ENCODE data around the gene PLAAT2. TPM values are rescaled to one million over a fixed set of nuclear protein-coding genes. Genes with fewer than 3 reads are reported as not detected.
"Not testable (repeated sequence)": the region's sequence is repeated elsewhere in the genome, so short reads cannot be mapped to it uniquely, and the experiment has no call there.

PLAAT2 gene
- total RNA-seq, 4 donors from 2014 or later, result 0.47 TPM; not detected in 3

DNA sequence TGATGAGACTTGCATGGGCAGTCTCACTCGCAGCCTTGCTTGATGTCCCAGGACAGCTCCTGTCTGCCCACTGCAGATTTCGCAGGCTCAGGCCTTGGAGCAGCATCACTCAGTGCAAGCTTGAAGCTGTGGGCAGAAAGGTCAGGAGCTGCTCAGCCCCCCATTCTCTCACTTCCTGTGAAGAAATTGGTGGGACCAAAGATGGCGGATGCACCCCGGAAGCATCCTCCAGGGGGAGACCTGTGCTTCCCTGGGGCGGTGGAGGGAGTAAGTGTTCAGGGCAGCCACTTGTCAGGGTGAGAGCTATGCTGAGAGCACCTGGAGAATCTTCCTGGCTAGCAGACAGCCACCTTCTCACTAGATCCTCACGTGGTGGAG, 11.3 kb downstream of the PLAAT2 start:
- H3K27ac ChIP-seq, result no peak overlapping the region
- H3K4me1 ChIP-seq, result peaks cover 0 to 16% (median 0%) of the 10 kb centered on the region in 3 donors
- intact Hi-C loops (cut with DNase I), result no loop called here
- no peak for DNase-seq
- no peak overlapping the region for H3K4me3 ChIP-seq
- WGBS, 2 donors, result 84 to 91% methylated on average over 3 to 6 of the region's 6 CpGs
- peaks cover 0 to 8% (median 0%) of the 10 kb centered on the region in 3 donors for H3K36me3 ChIP-seq
- TF ChIP-seq, protein P1, sequence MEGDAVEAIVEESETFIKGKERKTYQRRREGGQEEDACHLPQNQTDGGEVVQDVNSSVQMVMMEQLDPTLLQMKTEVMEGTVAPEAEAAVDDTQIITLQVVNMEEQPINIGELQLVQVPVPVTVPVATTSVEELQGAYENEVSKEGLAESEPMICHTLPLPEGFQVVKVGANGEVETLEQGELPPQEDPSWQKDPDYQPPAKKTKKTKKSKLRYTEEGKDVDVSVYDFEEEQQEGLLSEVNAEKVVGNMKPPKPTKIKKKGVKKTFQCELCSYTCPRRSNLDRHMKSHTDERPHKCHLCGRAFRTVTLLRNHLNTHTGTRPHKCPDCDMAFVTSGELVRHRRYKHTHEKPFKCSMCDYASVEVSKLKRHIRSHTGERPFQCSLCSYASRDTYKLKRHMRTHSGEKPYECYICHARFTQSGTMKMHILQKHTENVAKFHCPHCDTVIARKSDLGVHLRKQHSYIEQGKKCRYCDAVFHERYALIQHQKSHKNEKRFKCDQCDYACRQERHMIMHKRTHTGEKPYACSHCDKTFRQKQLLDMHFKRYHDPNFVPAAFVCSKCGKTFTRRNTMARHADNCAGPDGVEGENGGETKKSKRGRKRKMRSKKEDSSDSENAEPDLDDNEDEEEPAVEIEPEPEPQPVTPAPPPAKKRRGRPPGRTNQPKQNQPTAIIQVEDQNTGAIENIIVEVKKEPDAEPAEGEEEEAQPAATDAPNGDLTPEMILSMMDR (IDR thresholded peaks at IDR 0.05), result no peak
- TF ChIP-seq POLR2A (IDR thresholded peaks at IDR 0.05), result no peak
- H3K9me3 ChIP-seq, result no peaks in the 10 kb centered on the region
- H3K27me3 ChIP-seq, result no peaks in the 10 kb centered on the region

DNA sequence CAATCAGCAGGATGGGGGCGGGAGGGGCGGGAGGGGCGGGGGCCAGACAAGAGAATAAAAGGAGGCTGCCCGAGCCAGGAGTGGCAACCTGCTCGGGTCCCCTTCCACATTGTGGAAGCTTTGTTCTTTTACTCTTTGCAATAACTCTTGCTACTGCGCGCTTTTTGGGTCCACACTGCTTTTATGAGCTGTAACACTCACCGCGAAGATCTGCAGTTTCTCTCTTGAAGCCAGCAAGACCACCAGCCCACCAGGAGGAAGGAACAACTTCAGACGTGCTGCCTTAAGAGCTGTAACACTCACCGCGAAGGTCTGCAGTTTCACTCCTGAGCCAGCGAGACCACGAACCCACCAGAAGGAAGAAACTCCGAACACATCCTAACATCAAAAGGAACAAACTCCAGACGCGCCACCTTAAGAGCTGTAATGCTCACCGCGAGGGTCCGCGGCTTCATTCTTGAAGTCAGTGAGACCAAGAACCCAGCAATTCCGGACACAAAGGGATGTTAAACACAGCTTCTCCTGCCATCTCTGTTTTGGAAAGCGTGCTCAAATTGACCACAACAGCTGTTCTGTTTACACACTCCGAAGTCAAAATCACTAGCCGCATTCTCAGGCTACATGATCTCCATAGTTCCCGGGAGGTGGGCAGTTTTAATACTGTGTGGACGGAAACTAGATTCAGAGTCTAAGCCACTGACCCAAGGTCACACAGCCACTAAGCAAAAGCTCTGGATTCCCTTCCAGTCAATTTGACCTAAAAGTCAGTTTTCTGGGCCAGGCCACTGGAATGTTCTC, 11.9 kb downstream of the PLAAT2 start:
- no peak for DNase-seq
- Histone ChIP-seq H3K27me3 (no peaks in the 10 kb centered on the region), H3K4me1 (peaks cover 0 to 16% (median 0%) of the 10 kb centered on the region in 3 donors), H3K9me3 (no peaks in the 10 kb centered on the region), H3K4me3 (no peak overlapping the region), H3K27ac (no peak overlapping the region), H3K36me3 (peaks cover 0 to 13% (median 0%) of the 10 kb centered on the region in 3 donors)
- intact Hi-C loops (cut with DNase I), result no loop called here
- TF ChIP-seq, protein P1 (IDR thresholded peaks at IDR 0.05), result no peak
- no peak for TF ChIP-seq POLR2A (IDR thresholded peaks at IDR 0.05)
- 67 to 86% methylated on average over 17 to 23 of the region's 27 CpGs for WGBS, 2 donors

- Histone ChIP-seq H3K36me3 (peaks cover 0 to 24% (median 0%) of the 10 kb centered on the region in 3 donors), H3K4me1 (peaks cover 0 to 16% (median 0%) of the 10 kb centered on the region in 3 donors)
- H3K27ac ChIP-seq; intact Hi-C loops (cut with DNase I); H3K27me3 ChIP-seq; H3K9me3 ChIP-seq; DNase-seq; H3K4me3 ChIP-seq: not testable (repeated sequence)
- 93% methylated on average over 5 of the region's 31 CpGs; no CpG with 5 or more reads in 1 of the 2 donors for WGBS, 2 donors
Observed at GRCh38 chr11:63550156-63550700, 13.0 kb downstream of the PLAAT2 start.

- WGBS, 2 donors, result 87 to 92% methylated on average over 3 of the region's 4 CpGs
- H3K27ac ChIP-seq, result no peak overlapping the region
- intact Hi-C loops (cut with DNase I), result no loop called here
- DNase-seq, result no peak
- TF ChIP-seq, protein P1 (IDR thresholded peaks at IDR 0.05), result no peak
- TF ChIP-seq POLR2A (IDR thresholded peaks at IDR 0.05), result no peak
- no peaks in the 10 kb centered on the region for H3K27me3 ChIP-seq
- H3K9me3 ChIP-seq, result no peaks in the 10 kb centered on the region
- peaks cover 0 to 16% (median 0%) of the 10 kb centered on the region in 3 donors for H3K4me1 ChIP-seq
- H3K4me3 ChIP-seq, result no peak overlapping the region
- H3K36me3 ChIP-seq, result peaks cover 0 to 32% (median 4%) of the 10 kb centered on the region in 3 donors
Observed at GRCh38 chr11:63549411-63549810, 13.8 kb downstream of the PLAAT2 start.

DNA sequence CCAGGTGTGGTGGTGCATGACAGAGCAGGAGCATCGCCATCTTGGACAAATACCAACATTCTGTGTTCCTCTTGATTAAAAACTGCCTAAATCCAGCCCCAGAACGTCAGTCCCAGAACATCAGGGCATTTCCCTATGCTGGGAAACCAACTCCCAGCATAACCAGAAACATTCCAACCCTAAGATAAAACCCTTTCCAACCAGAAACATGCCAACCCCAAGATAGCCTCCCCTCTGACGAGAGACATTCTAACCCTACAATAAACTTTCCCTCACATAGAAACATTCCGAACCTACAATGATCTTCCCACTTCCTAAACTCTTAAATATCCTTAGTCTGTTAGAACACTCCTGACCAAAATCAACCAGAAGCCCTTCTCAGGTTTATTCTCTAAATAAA, 15.0 kb downstream of the PLAAT2 start:
- no peak overlapping the region for H3K4me3 ChIP-seq
- H3K27ac ChIP-seq, result no peak overlapping the region
- TF ChIP-seq POLR2A (IDR thresholded peaks at IDR 0.05), result no peak
- TF ChIP-seq, protein P1 (IDR thresholded peaks at IDR 0.05), result no peak
- no peaks in the 10 kb centered on the region for H3K9me3 ChIP-seq
- DNase-seq, result no peak
- intact Hi-C loops (cut with DNase I), result no loop called here
- no peaks in the 10 kb centered on the region for H3K27me3 ChIP-seq
- peaks cover 0 to 37% (median 4%) of the 10 kb centered on the region in 3 donors for H3K36me3 ChIP-seq
- 64 to 65% methylated on average over 4 of the region's 4 CpGs for WGBS, 2 donors
- H3K4me1 ChIP-seq, result peaks cover 0 to 7% (median 0%) of the 10 kb centered on the region in 3 donors
